ENCODE results near the gene SMCO3.

The SMCO3 gene

GRCh38 chr12:14814014-14814413 lies at the start of gene SMCO3:
TSS of gene SMCO3 (minus strand) at chr12:14814182. CDS start at chr12:14806680, 7,502 bp downstream.
- DNase-seq, result no peak

- no peak for DNase-seq
Measured at GRCh38 chr12:14860490-14860889, 46.5 kb upstream of the SMCO3 start.

GRCh38 chr12:14858513-14858912 lies 44.5 kb upstream of the SMCO3 start:
- no peak for DNase-seq

- DNase-seq, result no peak
Measured at GRCh38 chr12:14854586-14855183, 40.7 kb upstream of the SMCO3 start.

- DNase-seq, result no peak
Measured at GRCh38 chr12:14853961-14854360, 40.0 kb upstream of the SMCO3 start.

GRCh38 chr12:14852880-14853279 lies 38.9 kb upstream of the SMCO3 start:
- DNase-seq, result no peak

- no peak for DNase-seq
Measured at GRCh38 chr12:14850929-14851663, 37.1 kb upstream of the SMCO3 start.

- no peak for DNase-seq
Measured at GRCh38 chr12:14849661-14850060, 35.7 kb upstream of the SMCO3 start.

GRCh38 chr12:14846876-14847580 lies 33.0 kb upstream of the SMCO3 start:
- DNase-seq, result no peak

- DNase-seq, result no peak
Measured at GRCh38 chr12:14846042-14846587, 32.1 kb upstream of the SMCO3 start.

GRCh38 chr12:14845350-14845750 lies 31.4 kb upstream of the SMCO3 start:
- peak; percentile 12 to 61 for DNase-seq

- no peak for DNase-seq
Measured at GRCh38 chr12:14844401-14844800, 30.4 kb upstream of the SMCO3 start.

- DNase-seq, result no peak
Measured at GRCh38 chr12:14843425-14843887, 29.5 kb upstream of the SMCO3 start, which contains the start of gene ART4. TSS of gene ART4 (minus strand) at chr12:14843526. CDS start at chr12:14843113, 413 bp downstream.

GRCh38 chr12:14842315-14842714 lies 28.3 kb upstream of the SMCO3 start:
- no peak for DNase-seq

- DNase-seq, result no peak
Measured at GRCh38 chr12:14841761-14842160, 27.8 kb upstream of the SMCO3 start.

- no peak for DNase-seq
Measured at GRCh38 chr12:14840616-14841015, 26.6 kb upstream of the SMCO3 start.

- DNase-seq, result no peak
Measured at GRCh38 chr12:14839262-14839661, 25.3 kb upstream of the SMCO3 start.

GRCh38 chr12:14836336-14837210 lies 22.6 kb upstream of the SMCO3 start:
- DNase-seq, result no peak

GRCh38 chr12:14834509-14834908 lies 20.5 kb upstream of the SMCO3 start:
- DNase-seq, result no peak

- DNase-seq, result no peak
Measured at GRCh38 chr12:14833952-14834351, 20.0 kb upstream of the SMCO3 start.

GRCh38 chr12:14833336-14833735 lies 19.4 kb upstream of the SMCO3 start:
- DNase-seq, result no peak

- DNase-seq, result no peak
Measured at GRCh38 chr12:14828892-14829291, 14.9 kb upstream of the SMCO3 start.
